ENCODE results near the gene RAVER2.

RAVER2 gene

GRCh38 chr1:64745181-64745985 lies 508 bp downstream of the RAVER2 start:
- peak overlapping the region; percentile 72 for H3K4me3 ChIP-seq (ENCODE audit: low read depth, low read length)
- peak overlapping the region; percentile 85 for H3K27ac ChIP-seq
- H3K27me3 ChIP-seq (ENCODE audit: insufficient read depth, low read depth, severe bottlenecking) = no peaks in the 10 kb centered on the region
- no peaks in the 10 kb centered on the region for H3K9me3 ChIP-seq (ENCODE audit: severe bottlenecking)
- peak; percentile 36 for DNase-seq
- H3K36me3 ChIP-seq = no peaks in the 10 kb centered on the region
- TF ChIP-seq CTCF (IDR thresholded peaks at IDR 0.05; ENCODE audit: low read depth, low read length) = no peak

- DNase-seq = no peak
- H3K9me3 ChIP-seq (ENCODE audit: severe bottlenecking) = no peaks in the 10 kb centered on the region
- no peak for TF ChIP-seq CTCF (IDR thresholded peaks at IDR 0.05; ENCODE audit: low read depth, low read length)
- no peak overlapping the region for H3K27ac ChIP-seq
- no peaks in the 10 kb centered on the region for H3K36me3 ChIP-seq
- peak overlapping the region; percentile 72 for H3K4me3 ChIP-seq (ENCODE audit: low read depth, low read length)
- H3K27me3 ChIP-seq (ENCODE audit: insufficient read depth, low read depth, severe bottlenecking) = no peaks in the 10 kb centered on the region
These were observed 1.4 kb downstream of the RAVER2 start for GRCh38 chr1:64745986-64746940.

GRCh38 chr1:64748222-64748621 lies 3.3 kb downstream of the RAVER2 start:
- no peak for DNase-seq
- Histone ChIP-seq H3K9me3 (ENCODE audit: severe bottlenecking) (no peaks in the 10 kb centered on the region), H3K4me3 (ENCODE audit: low read depth, low read length) (no peak overlapping the region), H3K36me3 (no peaks in the 10 kb centered on the region), H3K27me3 (ENCODE audit: insufficient read depth, low read depth, severe bottlenecking) (no peaks in the 10 kb centered on the region), H3K27ac (no peak overlapping the region)
- no peak for TF ChIP-seq CTCF (IDR thresholded peaks at IDR 0.05; ENCODE audit: low read depth, low read length)

DNA sequence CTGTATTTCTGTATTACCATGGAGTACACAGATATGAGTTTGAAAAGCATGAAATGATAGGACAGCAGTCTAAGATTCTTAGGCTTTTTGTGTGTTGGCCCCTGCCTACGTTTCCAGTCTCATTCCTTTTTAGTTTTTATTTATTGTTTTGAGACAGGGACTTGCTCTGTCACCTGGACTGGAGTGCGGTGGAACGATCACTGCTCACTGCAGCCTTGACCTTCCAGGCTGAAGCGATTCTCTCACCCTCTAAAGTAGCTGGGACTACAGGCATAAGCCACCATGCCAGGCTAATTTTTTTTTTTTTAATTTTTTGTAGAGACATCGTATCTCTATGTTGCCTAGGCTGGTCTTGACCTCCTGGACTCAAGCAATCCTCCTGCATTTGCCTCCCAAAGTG lies 3.8 kb downstream of the RAVER2 start:
- DNase-seq = no peak
- Histone ChIP-seq H3K27me3 (ENCODE audit: insufficient read depth, low read depth, severe bottlenecking) (no peaks in the 10 kb centered on the region), H3K9me3 (ENCODE audit: severe bottlenecking) (no peaks in the 10 kb centered on the region), H3K27ac (no peak overlapping the region), H3K4me3 (ENCODE audit: low read depth, low read length) (no peak overlapping the region), H3K36me3 (no peaks in the 10 kb centered on the region)
- no peak for TF ChIP-seq CTCF (IDR thresholded peaks at IDR 0.05; ENCODE audit: low read depth, low read length)

GRCh38 chr1:64750092-64750491 lies 5.2 kb downstream of the RAVER2 start:
- no peaks in the 10 kb centered on the region for H3K9me3 ChIP-seq (ENCODE audit: severe bottlenecking)
- no peak for TF ChIP-seq CTCF (IDR thresholded peaks at IDR 0.05; ENCODE audit: low read depth, low read length)
- no peaks in the 10 kb centered on the region for H3K27me3 ChIP-seq (ENCODE audit: insufficient read depth, low read depth, severe bottlenecking)
- no peak overlapping the region for H3K27ac ChIP-seq
- no peaks in the 10 kb centered on the region for H3K36me3 ChIP-seq
- DNase-seq = no peak
- no peak overlapping the region for H3K4me3 ChIP-seq (ENCODE audit: low read depth, low read length)

All from WERI-Rb-1 (cell line).